Activated CD4-positive, alpha-beta T cell treated with anti-CD3 and anti-CD28 coated beads, Interleukin-2, amount 50 U/mL, for 16 hours (primary cell): ENCODE data around the gene INTS2.
A peak's percentile ranks its signal among the peaks of the same experiment; 100 is the strongest.
"Not testable (repeated sequence)": the region's sequence is repeated elsewhere in the genome, so short reads cannot be mapped to it uniquely, and the experiment has no call there.

Source experiments
- DNase-seq: peaks from one replicate; pipeline ENCODE4 v3.0.0-alpha.2; 2020

Gene INTS2

GRCh38 chr17:61848247-61848646, 79.5 kb downstream of the INTS2 start:
- no peak for DNase-seq

GRCh38 chr17:61847659-61848058, 80.1 kb downstream of the INTS2 start:
- no peak for DNase-seq

- no peak for DNase-seq
Measured at GRCh38 chr17:61846761-61847375, 80.9 kb downstream of the INTS2 start.

GRCh38 chr17:61846088-61846487, 81.7 kb downstream of the INTS2 start:
- no peak for DNase-seq

GRCh38 chr17:61843435-61843834, 84.3 kb downstream of the INTS2 start:
- DNase-seq, result no peak

- no peak for DNase-seq
Measured at GRCh38 chr17:61842899-61843298, 84.9 kb downstream of the INTS2 start.

- DNase-seq, result no peak
Measured at GRCh38 chr17:61839300-61839786, 88.4 kb downstream of the INTS2 start.

GRCh38 chr17:61837175-61838051, 90.4 kb downstream of the INTS2 start:
- peak; percentile 40 for DNase-seq

GRCh38 chr17:61836266-61837174, 91.3 kb downstream of the INTS2 start:
- DNase-seq, result no peak

GRCh38 chr17:61835606-61836005, 92.2 kb downstream of the INTS2 start:
- no peak for DNase-seq

- DNase-seq, result no peak
Measured at GRCh38 chr17:61834610-61835009, 93.2 kb downstream of the INTS2 start.

GRCh38 chr17:61833536-61834193, 94.1 kb downstream of the INTS2 start:
- no peak for DNase-seq

GRCh38 chr17:61832463-61832862, 95.3 kb downstream of the INTS2 start:
- DNase-seq, result no peak

GRCh38 chr17:61831099-61831498, 96.7 kb downstream of the INTS2 start:
- no peak for DNase-seq

GRCh38 chr17:61828694-61829093, 99.1 kb downstream of the INTS2 start:
- no peak for DNase-seq

GRCh38 chr17:61827649-61828395, 100.0 kb downstream of the INTS2 start:
- no peak for DNase-seq

- DNase-seq, result not testable (repeated sequence)
Measured at GRCh38 chr17:61826866-61827265, 100.9 kb downstream of the INTS2 start.

- not testable (repeated sequence) for DNase-seq
Measured at GRCh38 chr17:61826198-61826597, 101.6 kb downstream of the INTS2 start.

- no peak for DNase-seq
Measured at GRCh38 chr17:61825448-61826137, 102.2 kb downstream of the INTS2 start.

- no peak for DNase-seq
Measured at GRCh38 chr17:61822326-61823285, 105.2 kb downstream of the INTS2 start.
